Liver (tissue), 9 donors: ENCODE data around the gene NKD1. TPM values are rescaled to one million over a fixed set of nuclear protein-coding genes. Genes with fewer than 3 reads are reported as not detected.

Experiments used
- DNase-seq: peaks from one replicate; pipeline ENCODE4 v3.0.0-alpha.2; 2017; ENCODE audit warnings: low spot score
- H3K27ac ChIP-seq, 2 donors: one replicate each; pipeline ENCODE4 v1.7.0; 2013; ENCODE audit warnings: inconsistent platforms in 2 of 2, low read length in 2 of 2, control low read depth in 1 of 2, low read depth in 1 of 2, mild to moderate bottlenecking in 1 of 2
- H3K27me3 ChIP-seq, 4 donors: one replicate each; pipeline versions ENCODE4 v1.6.1 to v1.7.0; 2013; ENCODE audit warnings: low read length in 3 of 4, inconsistent platforms in 1 of 4, mild to moderate bottlenecking in 1 of 4, moderate library complexity in 1 of 4; ENCODE audit not compliant: control insufficient read depth in 4 of 4, insufficient read depth in 4 of 4
- H3K36me3 ChIP-seq, 4 donors: one replicate each; pipeline versions ENCODE4 v1.6.1 to v1.7.0; 2013; ENCODE audit warnings: low read length in 3 of 4, mild to moderate bottlenecking in 3 of 4, low read depth in 1 of 4, moderate library complexity in 1 of 4; ENCODE audit not compliant: control insufficient read depth in 4 of 4, insufficient read depth in 3 of 4
- H3K4me1 ChIP-seq, 4 donors: one replicate each; pipeline versions ENCODE4 v1.6.1 to v1.7.0; 2013; ENCODE audit warnings: low read length in 3 of 4, mild to moderate bottlenecking in 3 of 4, moderate library complexity in 1 of 4; ENCODE audit not compliant: control insufficient read depth in 4 of 4, insufficient read depth in 4 of 4
- H3K4me3 ChIP-seq, 3 donors: one replicate each; pipeline versions ENCODE4 v1.6.1 to v1.7.0; 2013; ENCODE audit warnings: low read length in 3 of 3, control low read depth in 1 of 3, low read depth in 1 of 3, mild to moderate bottlenecking in 1 of 3
- H3K9ac ChIP-seq, 2 donors: one replicate each; pipeline ENCODE4 v1.7.0; 2013; ENCODE audit warnings: low read length in 2 of 2, mild to moderate bottlenecking in 2 of 2, moderate library complexity in 2 of 2, control low read depth in 1 of 2, low read depth in 1 of 2
- H3K9me3 ChIP-seq, 4 donors: one replicate each; pipeline versions ENCODE4 v1.6.1 to v1.7.0; 2013; ENCODE audit warnings: low read length in 3 of 4; ENCODE audit not compliant: control insufficient read depth in 4 of 4
- ATF3 ChIP-seq: IDR thresholded peaks from 2 replicates; pipeline ENCODE4 v1.6.1; 2016; ENCODE audit warnings: antibody characterized with exemption
- CTCF ChIP-seq: fragments of 150-350 bp; IDR thresholded peaks from 2 replicates; pipeline ENCODE4 v1.5.1; 2017; ENCODE audit warnings: improper control_type of control experiment, low read depth, low read length; ENCODE audit not compliant: missing input control
- EGR1 ChIP-seq, 2 donors: IDR thresholded peaks; 2 replicates each; pipeline ENCODE4 v1.6.1; 2016 to 2018; ENCODE audit warnings: antibody characterized with exemption in 2 of 2, low read depth in 2 of 2
- FOXA1 ChIP-seq: IDR thresholded peaks from 2 replicates; pipeline ENCODE4 v1.6.1; 2016; ENCODE audit warnings: antibody characterized with exemption
- FOXA2 ChIP-seq: IDR thresholded peaks from 2 replicates; pipeline ENCODE4 v1.6.1; 2016; ENCODE audit warnings: antibody characterized with exemption
- GABPA ChIP-seq, 2 donors: IDR thresholded peaks in 1 of 2; conservative IDR thresholded peaks in 1 of 2; 2 replicates each; pipeline ENCODE4 v1.6.1; 2016; ENCODE audit warnings: antibody characterized with exemption in 2 of 2, mild to moderate bottlenecking in 1 of 2, moderate library complexity in 1 of 2
- HNF4A ChIP-seq, 2 donors: conservative IDR thresholded peaks; 2 replicates each; pipeline ENCODE4 v1.6.1; 2016; ENCODE audit warnings: antibody characterized with exemption in 2 of 2, mild to moderate bottlenecking in 2 of 2
- HNF4G ChIP-seq: IDR thresholded peaks from 2 replicates; pipeline ENCODE4 v1.6.1; 2016; ENCODE audit warnings: antibody characterized with exemption
- JUND ChIP-seq, 2 donors: IDR thresholded peaks; 2 replicates each; pipeline ENCODE4 v1.6.1; 2016; ENCODE audit warnings: antibody characterized with exemption in 2 of 2
- MAX ChIP-seq: IDR thresholded peaks from 2 replicates; pipeline ENCODE4 v1.6.1; 2016; ENCODE audit warnings: antibody characterized with exemption
- NR2F2 ChIP-seq: IDR thresholded peaks from 2 replicates; pipeline ENCODE4 v1.6.1; 2016; ENCODE audit warnings: antibody characterized with exemption
- RAD21 ChIP-seq, 2 donors: IDR thresholded peaks; 2 replicates each; pipeline ENCODE4 v1.6.1; 2016; ENCODE audit warnings: antibody characterized with exemption in 2 of 2, mild to moderate bottlenecking in 2 of 2
- REST ChIP-seq: IDR thresholded peaks from 2 replicates; pipeline ENCODE4 v1.6.1; 2016; ENCODE audit warnings: antibody characterized with exemption, mild to moderate bottlenecking
- RXRA ChIP-seq, 2 donors: IDR thresholded peaks; 2 replicates each; pipeline ENCODE4 v1.6.1; 2017 to 2018; ENCODE audit warnings: antibody characterized with exemption in 2 of 2, mild to moderate bottlenecking in 1 of 2
- SP1 ChIP-seq: IDR thresholded peaks from 2 replicates; pipeline ENCODE4 v1.6.1; 2018; ENCODE audit warnings: antibody characterized with exemption, mild to moderate bottlenecking
- TAF1 ChIP-seq: conservative IDR thresholded peaks from 2 replicates; pipeline ENCODE4 v1.6.1; 2016; ENCODE audit warnings: antibody characterized with exemption, mild to moderate bottlenecking
- YY1 ChIP-seq: IDR thresholded peaks from 2 replicates; pipeline ENCODE4 v1.6.1; 2016; ENCODE audit warnings: antibody characterized with exemption, mild to moderate bottlenecking
- ZBTB33 ChIP-seq: IDR thresholded peaks from 2 replicates; pipeline ENCODE4 v1.6.1; 2016; ENCODE audit warnings: antibody characterized with exemption
- WGBS: extraction: QIAGEN DNeasy Blood & Tissue Kit; methylation state at CpG from one replicate; pipeline ENCODE4 v1.1.7; 2013; 5-methylcytosine and 5-hydroxymethylcytosine counted together
- polyA plus RNA-seq, 2 donors: library from polyadenylated mRNA; stranded (reverse) in 1 of 2; unstranded in 1 of 2; fragments of 200-250 nt in 1 of 2; fragments of >200 nt in 1 of 2; fragmentation: Nextera tagmentation in 1 of 2; extraction: Ambion mirVana in 1 of 2; gene quantifications; one replicate each; pipeline versions ENCODE4 v1.2.1 to v1.2.3, GENCODE V29; 2013 to 2015
- total RNA-seq, 2 donors: library from RNA; depleted of rRNA; stranded (reverse); fragments of >200 nt; gene quantifications; one replicate each; pipeline ENCODE4 v1.2.3, GENCODE V29; 2014
- donor health status: healthy.
- donor health status: healthy.
- donor health status: healthy.
- donor health status: healthy.
- donor health status: healthy.

NKD1 gene
- total and polyA plus RNA-seq, 4 donors = 0.28 to 3.5 (median 0.85) TPM

- Histone ChIP-seq H3K4me3 (no peak overlapping the region), H3K9ac (no peak overlapping the region), H3K4me1 (no peaks in the 10 kb centered on the region), H3K9me3 (no peaks in the 10 kb centered on the region), H3K27ac (no peak overlapping the region), H3K36me3 (no peaks in the 10 kb centered on the region), H3K27me3 (no peaks in the 10 kb centered on the region)
- 60% methylated on average over 10 of the region's 10 CpGs for WGBS
- TF ChIP-seq SP1 = no peak
- TF ChIP-seq FOXA1 = no peak
- TF ChIP-seq TAF1 = no peak
- TF ChIP-seq EGR1 (IDR thresholded peaks at IDR 0.05; ENCODE audit: low read depth in 2 of 2) = no peak
- TF ChIP-seq CTCF = peak; percentile 49
- no peak for TF ChIP-seq RXRA (IDR thresholded peaks at IDR 0.05)
- TF ChIP-seq RAD21 (IDR thresholded peaks at IDR 0.05) = peak; percentile 60 to 76
- no peak for TF ChIP-seq HNF4A (conservative IDR thresholded peaks at IDR 0.05)
- peak; percentile 49 for DNase-seq
Observed at GRCh38 chr16:50509521-50510341, 38.5 kb upstream of the NKD1 start.

GRCh38 chr16:50515218-50515617, 33.0 kb upstream of the NKD1 start:
- no peak overlapping the region for H3K9ac ChIP-seq
- no peaks in the 10 kb centered on the region for H3K36me3 ChIP-seq
- WGBS = 92% methylated on average over 1 of the region's 1 CpG
- no peak overlapping the region for H3K27ac ChIP-seq
- DNase-seq = no peak
- H3K4me3 ChIP-seq = no peak overlapping the region
- peaks cover 0 to 5% (median 0%) of the 10 kb centered on the region in 4 donors for H3K9me3 ChIP-seq
- TF ChIP-seq FOXA2 = no peak
- no peak for TF ChIP-seq REST
- no peak for TF ChIP-seq ZBTB33
- TF ChIP-seq YY1 = no peak
- TF ChIP-seq TAF1 = no peak
- TF ChIP-seq MAX = no peak
- TF ChIP-seq FOXA1 = no peak
- no peak for TF ChIP-seq ATF3
- no peak for TF ChIP-seq HNF4A (conservative IDR thresholded peaks at IDR 0.05)
- no peak for TF ChIP-seq SP1
- no peak for TF ChIP-seq EGR1 (IDR thresholded peaks at IDR 0.05; ENCODE audit: low read depth in 2 of 2)
- TF ChIP-seq GABPA (IDR thresholded peaks at IDR 0.05 in 1 of 2, conservative IDR thresholded peaks at IDR 0.05 in 1 of 2) = no peak
- no peak for TF ChIP-seq JUND (IDR thresholded peaks at IDR 0.05)
- no peak for TF ChIP-seq NR2F2
- TF ChIP-seq HNF4G = no peak
- no peak for TF ChIP-seq CTCF
- no peaks in the 10 kb centered on the region for H3K4me1 ChIP-seq
- no peaks in the 10 kb centered on the region for H3K27me3 ChIP-seq
